ENCODE results near the gene TRIM33.
A peak's percentile ranks its signal among the peaks of the same experiment; 100 is the strongest.

Gene TRIM33

DNA sequence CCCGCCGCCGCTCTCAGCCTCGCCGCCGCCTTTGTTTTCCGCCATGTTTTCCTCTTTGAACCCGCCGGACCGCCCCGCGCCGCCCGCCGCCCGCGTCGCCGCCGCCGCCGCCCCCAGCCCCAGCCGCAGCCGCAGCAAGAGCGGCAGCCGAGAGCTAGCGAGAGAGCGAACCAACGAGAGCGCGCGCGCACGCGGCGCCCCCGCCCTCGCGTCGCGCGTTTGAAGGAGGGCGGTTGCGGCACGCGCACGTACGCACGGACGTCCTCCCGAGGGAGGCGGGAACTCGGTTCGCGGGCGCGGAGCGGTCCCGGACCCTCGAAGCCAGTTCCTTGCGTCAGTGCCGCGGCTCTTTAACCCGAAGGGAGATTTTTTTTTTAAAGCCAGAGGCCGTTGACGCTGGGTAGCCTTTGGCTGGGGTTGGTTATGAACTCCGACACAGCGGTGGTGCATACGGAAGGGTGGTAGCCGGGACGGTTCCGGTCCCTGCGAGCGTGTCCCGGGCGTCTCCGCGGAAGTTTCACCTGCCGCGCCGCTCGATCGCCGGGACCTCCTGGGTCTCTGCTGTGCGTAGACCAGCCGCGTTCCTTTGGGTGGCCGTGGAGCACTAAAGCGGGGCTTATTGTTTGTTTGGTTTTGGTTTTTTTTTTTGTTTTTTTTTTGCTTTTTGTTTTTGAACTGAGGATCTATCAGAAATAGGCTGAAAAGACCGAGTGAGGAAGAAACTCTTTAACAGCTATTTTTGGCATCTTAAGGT is at the start of gene TRIM33:
Gene TRIM33, minus strand, starts transcription at position 172 of the 754 bp plus-strand sequence. Its CDS starts 127 bp downstream, at position 45.
- peak; percentile 89 for DNase-seq

DNA sequence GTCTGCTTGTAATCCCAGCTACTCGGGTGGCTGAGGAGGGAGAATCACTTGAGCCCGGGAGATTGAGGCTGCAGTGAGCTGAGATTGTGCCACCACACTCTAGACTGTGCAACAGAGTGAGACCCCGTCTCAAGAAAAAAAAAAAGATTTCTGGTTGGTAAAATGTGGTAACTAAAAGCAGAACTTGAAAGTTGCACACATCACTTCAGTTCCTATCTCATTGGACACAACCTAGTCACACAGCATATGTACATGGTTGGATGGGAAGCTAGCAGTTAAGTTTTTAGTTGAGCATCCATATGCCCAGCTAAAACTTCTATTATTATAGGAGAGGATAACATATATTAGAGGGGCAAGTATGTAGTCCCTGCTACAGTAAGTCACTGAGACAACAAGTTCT is 48.4 kb upstream of the TRIM33 start:
- no peak for DNase-seq

DNA sequence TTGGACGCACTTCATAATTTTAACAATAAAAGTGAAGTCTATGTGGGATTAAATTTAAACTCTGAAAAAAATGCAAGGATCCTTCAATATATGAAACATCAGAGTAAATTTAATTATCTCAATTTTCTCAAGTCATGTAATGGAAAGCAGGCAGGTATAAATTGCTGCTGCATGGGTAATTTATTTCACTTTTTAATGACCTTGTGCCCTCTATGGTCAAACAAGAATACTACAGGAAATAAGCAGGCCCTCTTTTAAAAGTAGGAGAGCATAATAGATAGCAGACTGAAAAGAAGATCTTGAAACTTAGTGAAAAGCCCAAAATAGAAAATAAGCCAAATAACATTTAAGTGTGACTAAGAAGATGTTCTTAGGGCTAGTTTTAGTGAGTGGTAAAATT is 47.5 kb upstream of the TRIM33 start:
- DNase-seq: peak; percentile 17

DNA sequence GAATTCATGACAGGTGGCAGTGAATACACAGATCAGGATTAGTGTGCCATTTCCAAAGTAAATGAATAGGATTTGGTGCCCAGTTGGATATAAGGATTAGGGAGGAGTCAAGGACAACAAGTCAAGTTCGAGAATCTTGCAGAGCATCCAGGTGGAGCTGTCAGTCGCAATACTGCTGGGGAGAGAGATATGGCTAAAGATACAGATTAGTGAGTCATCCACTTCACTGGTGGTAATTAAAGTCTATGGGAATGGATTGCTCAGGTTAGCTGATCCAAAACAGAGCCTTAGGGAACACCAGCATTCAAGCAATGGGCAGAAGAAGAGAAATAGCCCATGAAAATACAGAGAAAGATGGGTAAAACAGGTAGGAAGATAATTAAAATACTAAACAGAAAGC is 43.6 kb upstream of the TRIM33 start:
- DNase-seq: no peak

DNA sequence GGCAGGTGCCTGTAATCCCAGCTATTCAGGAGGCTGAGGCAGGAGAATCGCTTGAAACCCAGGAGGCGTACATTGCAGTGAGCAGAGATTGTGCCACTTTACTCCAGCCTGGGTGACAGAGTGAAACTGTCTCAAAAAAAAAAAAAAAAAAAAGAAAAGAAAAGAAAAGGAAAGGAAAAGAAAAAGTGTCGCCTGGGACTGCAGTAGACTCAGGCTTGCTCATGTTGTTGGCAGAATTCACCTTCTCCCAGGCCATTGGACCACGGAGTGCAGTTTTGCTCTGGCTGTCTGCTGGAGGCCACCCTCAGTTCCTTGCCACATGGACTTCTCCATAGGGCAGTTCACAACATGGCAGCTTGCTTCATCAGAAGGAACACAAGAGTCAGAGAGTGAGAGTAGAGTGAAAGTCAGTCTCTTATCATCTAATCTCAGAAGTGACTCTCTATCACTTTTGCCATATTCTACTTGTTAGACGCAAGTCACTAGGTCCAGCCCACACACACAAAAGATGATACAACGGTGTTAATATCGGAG is 41.2 kb upstream of the TRIM33 start:
- no peak for DNase-seq

DNA sequence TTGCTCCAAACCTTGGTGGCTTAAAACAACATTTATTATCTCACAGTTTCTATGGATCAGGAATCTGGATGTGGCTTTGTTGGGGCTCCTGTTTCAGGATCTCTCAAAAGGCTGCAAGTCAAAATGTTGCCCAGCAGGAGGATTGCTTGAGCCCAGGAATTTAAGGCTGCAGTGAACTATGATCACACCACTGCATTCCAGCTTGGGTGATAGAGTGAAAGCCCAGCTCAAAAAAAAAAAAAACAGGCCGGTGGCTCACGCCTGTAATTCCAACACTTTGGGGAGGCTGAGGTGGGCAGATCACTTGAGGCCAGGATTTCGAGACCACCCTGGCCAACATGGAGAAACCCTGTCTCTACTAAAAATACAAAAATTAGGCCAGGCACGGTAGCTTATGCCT is 40.4 kb upstream of the TRIM33 start:
- no peak for DNase-seq

DNA sequence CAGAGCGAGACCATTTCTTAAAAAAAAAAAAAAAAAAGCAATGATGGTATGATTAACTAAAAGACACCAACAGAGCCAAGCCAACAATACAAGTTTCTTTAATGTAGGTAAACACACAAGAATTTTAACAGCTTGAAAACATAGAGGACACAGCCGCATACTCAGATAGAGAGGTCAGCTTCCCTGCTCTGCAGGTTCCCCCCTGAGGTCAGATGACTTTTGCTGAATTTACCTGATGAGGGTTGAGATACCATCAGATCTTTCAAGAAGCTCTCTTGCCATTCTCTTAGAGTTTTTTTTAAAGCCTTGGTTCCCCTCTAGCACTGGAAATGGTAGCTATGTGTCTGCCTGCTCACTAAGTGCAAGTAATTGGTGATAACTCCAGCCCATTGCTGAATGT is 39.3 kb upstream of the TRIM33 start:
- no peak for DNase-seq

DNA sequence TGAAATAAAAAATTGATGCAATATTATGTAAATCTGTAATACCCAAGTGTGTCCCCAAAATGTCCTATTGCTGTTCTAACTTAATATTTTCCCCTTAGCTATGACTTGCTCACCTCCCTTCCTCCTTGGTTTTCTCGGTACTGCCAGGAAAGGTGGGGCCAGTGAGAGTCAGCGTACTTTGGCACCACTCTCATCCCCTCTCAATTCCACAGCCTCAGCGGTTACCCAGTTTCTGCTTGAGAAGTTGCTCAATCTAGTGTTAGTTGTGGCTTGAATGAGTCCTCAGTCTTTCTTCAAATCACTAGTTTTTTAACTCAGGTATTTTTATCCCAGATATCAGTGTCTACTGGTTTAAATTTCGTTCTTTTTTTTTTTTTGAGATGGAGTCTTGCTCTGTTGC is 38.1 kb upstream of the TRIM33 start:
- DNase-seq: no peak

DNA sequence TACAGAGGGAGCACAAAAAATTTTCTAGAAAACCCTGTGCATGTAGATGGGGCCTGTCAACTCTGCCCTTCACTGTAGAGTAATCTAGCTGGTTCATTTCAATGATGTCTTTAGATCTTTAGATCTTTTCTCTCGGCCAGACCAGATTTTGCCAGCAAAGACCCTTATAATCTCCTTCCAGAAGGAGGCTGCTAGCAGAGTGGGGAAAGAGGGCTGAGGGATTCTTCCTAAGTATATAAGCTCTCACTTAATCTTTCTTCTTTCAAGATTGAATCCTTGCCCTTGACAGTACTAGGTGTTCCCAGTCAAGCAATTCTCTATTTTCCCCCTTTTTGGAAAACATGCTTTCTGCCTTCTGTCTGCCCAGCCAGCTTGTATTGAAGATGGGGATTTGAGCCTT is 36.1 kb upstream of the TRIM33 start:
- DNase-seq: no peak

DNA sequence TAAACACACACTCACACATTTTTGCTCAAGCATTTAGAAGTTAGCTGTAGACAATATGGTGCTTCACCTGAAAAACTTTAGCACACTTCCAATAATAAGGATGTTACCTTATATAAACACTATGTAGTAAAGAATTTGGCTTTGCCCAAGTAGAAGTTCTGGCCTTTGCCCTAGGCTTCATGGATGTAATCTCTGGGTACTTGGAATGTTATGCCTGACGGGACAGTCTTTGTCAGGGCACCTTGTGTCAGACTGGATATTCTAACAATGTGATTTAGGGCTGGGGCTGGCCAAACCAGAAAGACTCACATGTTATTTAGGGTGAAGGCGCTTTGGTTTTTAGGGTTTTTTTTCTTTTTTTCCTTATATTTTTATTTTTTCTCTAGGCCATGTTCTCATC is 34.8 kb upstream of the TRIM33 start:
- DNase-seq: no peak

DNA sequence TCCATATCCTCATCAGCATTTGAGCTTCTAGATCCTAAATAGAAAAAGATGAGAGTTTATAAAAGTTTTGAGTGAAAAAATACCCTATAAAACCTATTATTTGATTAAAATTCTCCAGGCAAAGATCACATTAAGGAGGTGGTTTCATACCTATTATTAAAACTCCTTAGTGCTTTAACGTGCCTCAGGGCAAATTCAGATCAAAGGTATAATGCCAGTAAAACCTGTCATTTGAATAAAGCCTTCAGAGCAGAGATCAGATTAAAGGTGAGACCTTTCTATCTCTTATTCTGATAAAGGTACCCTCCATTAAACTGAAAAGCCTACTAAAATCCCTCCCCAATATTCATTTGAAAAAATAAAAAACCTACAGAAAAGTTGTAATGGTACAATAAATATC is 34.3 kb upstream of the TRIM33 start:
- DNase-seq: no peak

DNA sequence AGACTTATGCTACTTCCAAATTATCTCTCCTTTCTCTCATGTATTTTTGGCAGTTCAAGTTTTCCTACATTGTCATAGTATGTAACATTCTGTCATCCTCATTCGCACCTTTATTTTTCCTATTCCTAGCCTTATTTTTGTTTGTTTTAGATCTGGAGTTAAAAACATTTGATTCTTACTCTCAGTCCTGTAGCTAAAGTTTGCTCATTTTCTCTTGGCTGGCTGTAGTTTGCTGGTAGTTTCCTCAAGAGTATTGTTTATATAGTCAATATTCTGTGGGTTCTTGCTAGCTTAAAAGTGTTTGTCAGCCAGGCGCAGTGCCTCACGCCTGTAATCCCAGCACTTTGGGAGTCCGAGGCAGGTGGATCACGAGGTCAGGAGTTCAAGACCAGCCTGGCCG is 29.8 kb upstream of the TRIM33 start:
- no peak for DNase-seq

DNA sequence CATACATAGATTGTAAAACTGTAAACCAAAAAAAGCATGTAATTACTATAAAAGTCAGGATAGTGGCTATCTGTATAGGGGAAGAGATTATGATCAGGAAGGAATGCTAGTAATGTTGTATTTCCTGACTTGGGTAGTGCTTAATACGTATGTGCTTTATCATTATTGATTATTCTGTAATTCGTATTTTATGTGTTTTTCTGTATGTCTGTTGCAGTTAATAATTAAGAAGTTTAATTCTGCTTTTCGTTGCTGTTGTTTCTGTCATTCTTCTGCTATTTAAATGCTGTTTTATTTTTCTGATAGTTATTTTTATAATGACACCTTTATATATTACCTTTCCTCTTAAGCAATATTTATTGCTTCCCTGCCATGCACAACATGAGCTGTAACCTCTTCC is 29.3 kb upstream of the TRIM33 start:
- DNase-seq: no peak

DNA sequence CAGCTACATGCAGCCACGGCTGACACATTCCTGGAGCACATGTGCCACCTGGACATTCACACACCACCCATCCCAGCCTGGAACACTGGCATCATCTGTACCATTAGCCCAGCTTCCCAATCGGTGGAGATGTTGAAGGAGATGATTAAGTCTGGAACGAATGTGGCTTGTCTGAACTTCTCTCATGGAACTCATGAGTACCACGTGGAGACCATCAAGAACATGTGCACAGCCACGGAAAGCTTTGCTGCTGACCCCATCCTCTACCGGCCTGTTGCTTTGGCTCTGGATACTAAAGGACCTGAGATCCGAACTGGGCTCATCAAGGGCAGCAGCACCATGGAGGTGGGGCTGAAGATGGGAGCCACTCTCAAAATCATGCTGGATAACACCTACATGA is 25.0 kb upstream of the TRIM33 start:
- DNase-seq: no peak

DNA sequence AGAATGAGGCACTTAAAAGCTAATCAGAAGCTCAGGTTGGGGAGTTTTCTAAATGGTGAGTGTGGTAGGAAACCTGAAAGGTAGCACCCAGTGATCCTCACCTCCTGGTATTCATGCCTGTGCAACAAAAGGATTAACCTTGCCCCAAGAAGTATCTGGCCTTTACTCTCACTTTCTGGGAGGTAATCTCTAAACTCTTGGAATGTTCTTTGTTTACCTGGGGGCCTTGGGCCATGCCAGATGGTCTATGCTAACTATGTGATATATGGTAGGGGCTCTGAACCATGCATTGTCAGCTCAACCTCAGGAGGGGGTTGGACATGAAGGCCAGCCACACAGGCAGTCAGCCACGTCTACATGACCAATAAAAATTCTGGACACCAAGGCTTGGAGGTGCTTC is 24.4 kb upstream of the TRIM33 start:
- no peak for DNase-seq

DNA sequence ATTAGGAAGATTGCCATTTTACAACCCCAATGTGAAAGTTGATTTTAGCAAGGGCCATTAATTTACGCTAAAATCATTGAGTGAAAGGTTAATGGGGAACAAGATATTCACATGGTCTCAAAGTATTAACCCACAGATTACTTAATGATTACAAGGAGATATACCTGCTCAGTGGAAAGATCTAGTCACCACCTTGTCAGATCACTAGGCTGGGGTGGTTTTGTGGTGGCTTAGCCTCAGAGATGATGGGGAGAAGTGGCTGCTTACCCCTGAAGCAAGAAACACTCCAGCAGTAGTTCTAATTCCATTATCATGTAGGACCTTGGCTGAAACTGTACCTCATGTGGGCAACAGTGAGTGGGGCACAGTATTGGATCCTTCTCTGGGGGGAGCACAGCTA is 20.1 kb upstream of the TRIM33 start:
- no peak for DNase-seq

DNA sequence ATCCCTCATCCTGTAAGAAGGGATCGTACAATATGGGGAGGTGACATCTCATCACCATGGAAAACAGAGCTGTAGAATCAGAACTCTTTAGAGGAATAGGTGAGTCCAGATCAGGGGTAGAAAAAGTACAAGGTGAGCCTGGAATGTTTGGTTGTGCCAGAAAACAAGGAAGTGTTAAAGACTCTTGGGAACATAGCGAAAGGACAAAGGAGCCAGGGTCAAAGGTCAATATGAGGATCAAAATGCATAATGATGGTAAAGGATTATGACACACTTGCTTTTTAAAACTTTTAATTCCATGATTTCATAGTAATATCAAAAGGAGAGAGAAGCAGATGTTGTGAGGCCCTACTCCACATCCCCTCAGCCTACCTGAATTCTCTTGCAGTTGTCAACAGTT is 19.2 kb upstream of the TRIM33 start:
- DNase-seq: no peak

DNA sequence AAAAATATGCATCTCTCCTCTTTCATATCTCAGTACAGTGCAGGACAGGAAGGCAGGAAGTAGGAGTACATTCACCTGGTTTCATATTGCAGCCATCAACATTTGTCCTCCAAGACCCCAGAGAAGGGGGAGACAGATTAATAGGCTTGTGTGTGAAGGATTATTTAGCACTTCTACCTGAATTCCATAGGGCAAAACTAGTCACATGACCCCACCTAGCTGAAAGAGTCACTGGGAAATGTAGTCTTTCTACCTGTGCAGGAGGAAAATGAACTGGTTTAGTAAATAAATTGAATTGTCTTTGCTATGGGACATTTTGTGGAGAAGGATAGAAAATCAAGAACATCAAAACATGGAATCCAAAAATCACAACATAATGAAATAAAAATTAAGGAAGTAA is 13.9 kb upstream of the TRIM33 start:
- DNase-seq: no peak

DNA sequence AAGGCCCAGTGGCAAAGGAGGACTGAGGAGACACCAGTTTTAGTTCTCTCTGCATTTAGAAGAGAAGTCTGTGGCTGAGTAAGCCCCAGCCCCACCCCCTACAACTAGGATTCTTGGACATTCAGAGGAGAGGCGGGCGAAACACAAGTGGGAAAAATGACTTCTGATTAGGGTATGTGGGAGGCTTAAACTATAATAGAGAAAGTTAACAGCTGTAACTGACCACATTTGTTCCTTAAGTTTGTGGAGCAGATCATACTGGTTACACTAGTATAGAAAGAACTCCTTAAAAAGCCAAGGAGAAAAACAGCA is 11.2 kb upstream of the TRIM33 start:
- no peak for DNase-seq

DNA sequence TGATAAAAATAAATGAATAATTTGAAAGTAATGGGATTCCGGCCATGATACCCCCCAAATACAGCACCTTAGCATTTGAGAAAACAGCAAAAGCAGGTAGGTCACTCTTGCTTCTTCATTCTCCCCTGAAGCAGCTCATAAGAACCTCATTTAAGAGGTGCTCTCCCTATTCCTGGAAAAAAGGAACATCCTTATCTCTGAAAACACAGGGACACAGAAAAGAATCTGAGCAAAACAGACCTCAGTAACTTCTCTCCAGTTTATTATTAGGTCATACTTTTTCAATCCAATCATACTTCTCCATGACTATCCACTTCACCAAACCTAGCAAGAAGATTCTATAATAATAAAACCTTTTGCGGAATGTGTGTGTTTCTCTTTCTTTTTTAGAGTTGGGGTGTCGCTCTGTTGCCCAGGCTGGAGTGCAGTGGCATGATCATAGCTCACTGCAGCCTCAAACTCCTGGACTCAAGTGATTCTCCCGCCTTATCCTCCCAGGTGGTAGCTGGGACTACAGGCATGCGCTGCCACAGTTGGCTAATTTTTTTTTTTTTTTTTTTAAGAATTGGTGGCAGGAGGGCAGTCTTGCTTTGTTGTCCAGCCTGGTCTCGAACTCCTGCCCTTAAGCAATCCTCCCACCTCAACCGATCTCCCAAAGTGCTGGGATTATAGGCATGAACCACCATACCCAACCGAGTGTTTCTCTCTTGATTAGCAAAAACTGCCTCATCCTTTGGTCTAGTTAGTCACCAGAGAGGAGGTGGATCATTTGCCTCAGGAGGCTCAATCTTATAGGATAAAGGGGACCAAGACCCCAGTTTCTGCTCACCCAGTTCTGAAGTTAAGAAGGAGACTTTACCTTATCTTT is 10.6 kb upstream of the TRIM33 start:
- no peak for DNase-seq

DNA sequence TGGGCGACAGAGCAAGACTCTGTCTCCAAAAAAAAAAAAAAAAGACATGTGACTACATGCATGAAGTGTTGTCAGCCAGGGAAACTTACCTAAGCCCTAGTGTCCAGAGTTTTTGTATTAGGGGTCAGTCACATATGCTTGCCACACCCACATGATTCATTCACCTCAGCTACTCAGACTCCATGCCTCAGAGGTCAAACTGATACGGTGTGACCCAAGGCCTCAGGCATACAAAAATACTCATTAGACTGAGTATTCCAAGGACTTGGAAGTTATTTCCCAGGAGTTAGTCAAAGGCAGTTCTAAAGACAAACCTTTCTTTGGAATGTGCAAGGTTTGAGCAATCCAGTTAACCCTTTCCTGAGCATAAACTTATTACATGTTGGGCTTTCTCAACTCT is 6.3 kb upstream of the TRIM33 start:
- DNase-seq: no peak

DNA sequence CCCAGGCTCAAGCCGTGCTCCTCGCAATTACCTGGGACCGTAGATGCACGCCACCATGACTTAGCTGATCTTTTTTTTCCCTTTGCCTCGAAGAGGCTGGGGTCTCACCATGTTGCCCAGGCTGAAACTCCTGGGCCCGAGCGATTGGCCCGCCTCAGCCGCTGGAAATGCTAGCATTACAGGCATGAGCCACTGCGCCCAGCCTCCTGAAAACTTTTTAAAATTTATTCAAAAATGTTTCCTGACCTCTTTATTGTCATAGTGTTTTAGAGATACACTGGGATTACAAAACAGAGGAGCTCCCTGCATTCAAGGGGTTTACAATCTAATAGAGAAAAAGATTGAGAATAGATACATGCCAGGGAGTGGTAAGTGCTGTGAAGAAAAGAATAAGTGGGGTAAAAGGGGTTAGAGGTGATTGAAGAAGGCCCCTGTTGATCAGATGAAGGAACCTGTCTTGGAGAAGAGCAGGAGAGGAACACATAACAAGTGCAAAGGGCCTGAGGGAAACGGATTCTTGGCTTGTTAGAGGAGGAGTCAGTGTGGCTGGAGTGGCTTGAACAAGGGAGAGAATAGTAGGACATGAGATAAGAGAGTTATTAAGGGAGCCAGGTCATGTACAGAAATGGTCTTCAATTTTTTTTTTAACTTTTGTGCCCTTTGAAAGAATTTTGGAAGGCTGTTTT is 1.7 kb upstream of the TRIM33 start:
- DNase-seq: no peak

DNA sequence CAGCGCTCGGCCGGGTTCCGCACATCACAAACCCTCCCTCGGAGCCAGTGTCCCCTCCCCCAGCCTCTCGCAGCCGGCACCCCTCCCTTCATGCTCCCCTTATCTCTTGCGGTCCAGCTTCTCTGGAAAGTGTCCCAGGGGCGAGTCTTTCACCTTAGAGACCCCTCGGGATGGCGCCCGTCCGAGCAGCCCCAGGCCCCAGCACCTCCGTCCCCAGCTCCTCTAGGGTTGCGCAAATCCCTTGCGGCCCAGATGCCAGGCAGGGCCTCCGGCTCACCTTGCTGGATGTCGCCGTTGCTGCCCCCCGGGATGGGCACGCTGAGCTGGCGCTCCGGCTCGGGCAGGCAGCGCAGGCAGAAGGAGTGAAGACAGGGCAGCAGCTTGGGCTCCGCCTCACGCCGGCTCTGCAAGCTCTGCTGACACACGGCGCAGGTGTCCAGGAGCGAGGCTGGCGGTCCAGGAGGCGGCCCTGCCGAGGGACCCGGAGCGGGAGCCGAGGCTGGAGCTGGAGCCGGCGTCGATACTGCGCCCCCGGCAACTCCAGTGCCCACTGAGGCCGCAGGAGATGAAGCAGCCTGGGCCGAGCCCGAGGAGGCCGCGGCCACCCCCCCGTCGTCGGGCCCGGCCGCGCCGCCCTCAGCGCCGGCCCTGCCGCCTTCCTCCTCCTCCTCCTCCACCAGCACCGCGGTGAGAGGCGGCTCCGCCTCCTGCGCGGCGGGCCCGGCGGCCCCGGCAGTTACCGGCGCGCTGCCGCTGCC is 550 bp downstream of the TRIM33 start:
- DNase-seq: peak; percentile 53
